CD14-positive monocyte (primary cell): ENCODE measurements around the gene SNRPD3. TPM values are rescaled to one million over a fixed set of nuclear protein-coding genes. Genes with fewer than 3 reads are reported as not detected.
A peak's percentile ranks its signal among the peaks of the same experiment; 100 is the strongest.

Source experiments
- DNase-seq, 3 donors: peaks; one replicate each; pipeline ENCODE4 v3.0.0-alpha.2; 2011 to 2022
- H2AFZ ChIP-seq: 2 replicates; pipeline ENCODE4 v1.6.0; 2012; ENCODE audit warnings: mild to moderate bottlenecking, low read depth, low read length, inconsistent platforms; ENCODE audit not compliant: insufficient read depth, poor library complexity, severe bottlenecking
- H3K27ac ChIP-seq, 2 donors: 1 replicate in 1 of 2; 2 replicates in 1 of 2; pipeline ENCODE4 v1.5.1; 2012 to 2013; ENCODE audit warnings: low read length in 2 of 2, control low read depth in 1 of 2, inconsistent platforms in 1 of 2, low read depth in 1 of 2, mild to moderate bottlenecking in 1 of 2
- H3K27me3 ChIP-seq, 2 donors: one replicate each; pipeline versions ENCODE4 v1.6.0 to v1.6.1; 2011 to 2013; ENCODE audit warnings: low read length in 2 of 2; ENCODE audit not compliant: control insufficient read depth in 2 of 2, insufficient read depth in 2 of 2
- H3K36me3 ChIP-seq, 2 donors: replicated peaks in 1 of 2; 1 replicate in 1 of 2; 2 replicates in 1 of 2; pipeline versions ENCODE4 v1.5.1 to v1.6.1; 2012 to 2013; ENCODE audit warnings: low read length in 2 of 2, control low read depth in 1 of 2, inconsistent platforms in 1 of 2, mild to moderate bottlenecking in 1 of 2; ENCODE audit not compliant: insufficient read depth in 2 of 2, control insufficient read depth in 1 of 2
- H3K4me1 ChIP-seq, 2 donors: 1 replicate in 1 of 2; 2 replicates in 1 of 2; pipeline versions ENCODE4 v1.5.1 to v1.6.1; 2012 to 2013; ENCODE audit warnings: low read length in 2 of 2, control low read depth in 1 of 2, inconsistent platforms in 1 of 2, mild to moderate bottlenecking in 1 of 2, moderate library complexity in 1 of 2; ENCODE audit not compliant: insufficient read depth in 2 of 2, control insufficient read depth in 1 of 2
- H3K4me2 ChIP-seq: replicated peaks from 2 replicates; pipeline ENCODE3; 2012; ENCODE audit warnings: low read length, moderate library complexity, mild to moderate bottlenecking; ENCODE audit not compliant: poor library complexity, severe bottlenecking; ENCODE audit errors: extremely low read depth
- H3K4me3 ChIP-seq, 3 experiments: fragments of 200-600 bp in 1 of 3; sonication (generic) in 1 of 3; replicated peaks in 1 of 3; 1 replicate in 2 of 3; 2 replicates in 1 of 3; pipeline ENCODE4 v1.5.1; 2011 to 2013; ENCODE audit warnings: low read length in 3 of 3, mild to moderate bottlenecking in 3 of 3, control low read depth in 2 of 3, low read depth in 2 of 3, inconsistent platforms in 1 of 3, moderate library complexity in 1 of 3
- H3K79me2 ChIP-seq: 2 replicates; pipeline ENCODE4 v1.6.0; 2012; ENCODE audit warnings: mild to moderate bottlenecking, control low read depth, inconsistent platforms, low read length, moderate library complexity; ENCODE audit not compliant: insufficient read depth
- H3K9ac ChIP-seq: 2 replicates; pipeline ENCODE4 v1.6.0; 2017; ENCODE audit warnings: low read length, mild to moderate bottlenecking; ENCODE audit not compliant: insufficient read depth, poor library complexity, severe bottlenecking
- H3K9me3 ChIP-seq, 2 donors: replicated peaks in 1 of 2; 1 replicate in 1 of 2; 2 replicates in 1 of 2; pipeline versions ENCODE4 v1.5.1 to v1.6.1; 2012 to 2013; ENCODE audit warnings: low read length in 2 of 2, control low read depth in 1 of 2; ENCODE audit not compliant: control insufficient read depth in 1 of 2, insufficient read depth in 1 of 2
- H4K20me1 ChIP-seq: 2 replicates; pipeline ENCODE4 v1.6.0; 2012; ENCODE audit warnings: mild to moderate bottlenecking, low read length, control low read depth, moderate library complexity; ENCODE audit not compliant: insufficient read depth
- H3K27ac Mint-ChIP-seq, 7 donors: one replicate each; pipeline ENCODE4 v1.8.0; 2020; ENCODE audit warnings: mild to moderate bottlenecking in 7 of 7, mixed read lengths in 7 of 7, moderate library complexity in 6 of 7, inconsistent platforms in 2 of 7
- H3K27me3 Mint-ChIP-seq, 3 donors: one replicate each; pipeline ENCODE4 v1.8.0; 2021 to 2022; ENCODE audit warnings: low read depth in 3 of 3, mild to moderate bottlenecking in 3 of 3, mixed read lengths in 3 of 3, moderate library complexity in 3 of 3, inconsistent platforms in 1 of 3
- H3K36me3 Mint-ChIP-seq, 2 donors: one replicate each; pipeline ENCODE4 v1.8.0; 2020; ENCODE audit warnings: mixed read lengths in 2 of 2, inconsistent platforms in 1 of 2, mild to moderate bottlenecking in 1 of 2
- H3K4me1 Mint-ChIP-seq: one replicate; pipeline ENCODE4 v1.8.0; 2020; ENCODE audit warnings: mild to moderate bottlenecking, mixed read lengths
- H3K4me3 Mint-ChIP-seq, 2 donors: one replicate each; pipeline ENCODE4 v1.8.0; 2020; ENCODE audit warnings: mild to moderate bottlenecking in 2 of 2, mixed read lengths in 2 of 2, moderate library complexity in 1 of 2
- H3K9me3 Mint-ChIP-seq, 7 donors: one replicate each; pipeline ENCODE4 v1.8.0; 2020 to 2022; ENCODE audit warnings: mixed read lengths in 7 of 7, mild to moderate bottlenecking in 6 of 7, moderate library complexity in 6 of 7, inconsistent platforms in 2 of 7
- WGBS: methylation state at CpG from one replicate; pipeline ENCODE4 v1.1.5; 2013; ENCODE audit warnings: missing lambda C conversion rate; ENCODE audit not compliant: insufficient coverage; 5-methylcytosine and 5-hydroxymethylcytosine counted together
- intact Hi-C, 2 donors: fragments of 100-400 bp; cut with micrococcal nuclease; formaldehyde crosslinking; loops; one replicate each; pipeline versions ENCODE4 v1.15.0 to v1.15.1; 2023
- polyA plus RNA-seq, 3 donors: library from polyadenylated mRNA; depleted of rRNA in 1 of 3; unstranded in 2 of 3; stranded (reverse) in 1 of 3; fragments of 300-500 nt in 2 of 3; fragments of >200 nt in 1 of 3; fragmentation: Illumina TruSeq in 2 of 3; gene quantifications; 1 replicate in 2 of 3; 2 replicates in 1 of 3; pipeline ENCODE4 v1.2.3, GENCODE V29; 2012 to 2021
- TF ChIP-seq, protein P1 (sequence below): fragments of 200-600 bp; IDR thresholded peaks from one replicate; pipeline ENCODE4 v1.8.0; 2022; ENCODE audit warnings: antibody characterized with exemption, mild to moderate bottlenecking

SNRPD3 gene
- polyA plus RNA-seq, 3 donors = 71.8 to 115 (median 80.9) TPM

DNA sequence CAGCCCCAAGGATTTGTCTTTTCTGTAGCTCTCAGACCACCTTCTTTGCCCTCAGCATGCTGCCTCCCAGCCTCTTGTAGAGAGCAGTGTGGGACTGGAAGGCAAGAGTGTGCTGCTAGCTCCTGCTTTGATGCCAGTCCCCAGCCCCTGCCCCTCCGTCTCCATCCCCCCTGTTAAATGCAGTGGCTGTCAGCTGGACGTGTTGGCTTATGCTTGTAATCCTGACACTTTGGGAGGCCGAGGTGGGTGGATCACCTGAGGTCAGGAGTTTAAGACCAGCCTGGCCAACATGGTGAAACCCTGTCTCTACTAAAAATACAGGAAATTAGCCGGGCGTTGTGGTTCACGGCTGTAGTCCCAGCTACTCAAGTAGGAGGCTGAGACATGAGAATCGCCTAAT is 15.5 kb downstream of the SNRPD3 start:
- 100% methylated on average over 3 of the region's 7 CpGs for WGBS

DNA sequence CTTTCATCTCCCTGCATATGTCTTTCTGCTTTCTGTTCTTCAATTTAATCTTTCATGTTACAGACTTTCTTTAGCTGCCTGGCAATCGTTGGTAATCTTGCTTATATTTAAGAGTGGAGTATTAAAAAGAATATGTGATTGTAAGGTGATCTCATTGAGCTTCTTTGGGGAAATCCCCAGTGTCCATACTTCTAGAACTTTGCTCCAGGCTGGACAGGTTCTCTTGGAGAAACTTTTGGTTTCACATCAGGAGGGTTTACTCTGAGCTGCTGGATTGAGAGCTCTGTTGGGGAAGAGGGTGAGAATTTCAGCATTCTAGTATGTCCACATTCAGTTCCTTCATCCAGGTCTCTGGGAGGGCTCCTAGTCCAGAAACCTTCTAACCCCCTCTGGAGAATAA is 21.0 kb downstream of the SNRPD3 start:
- no peak overlapping the region for H3K4me3 Mint-ChIP-seq
- no peaks in the 10 kb centered on the region for H3K27me3 ChIP-seq
- H3K4me2 ChIP-seq = no peak overlapping the region
- no peaks in the 10 kb centered on the region for H3K4me1 ChIP-seq
- no peak overlapping the region for H2AFZ ChIP-seq
- H3K9me3 ChIP-seq = no peaks in the 10 kb centered on the region
- H4K20me1 ChIP-seq = no peaks in the 10 kb centered on the region
- H3K9me3 Mint-ChIP-seq = no peaks in the 10 kb centered on the region
- peak overlapping the region in 4 of 7 donors; percentile 2 to 64 (median 49) for H3K27ac Mint-ChIP-seq
- peaks cover 45 to 61% of the 10 kb centered on the region in 2 donors for H3K36me3 Mint-ChIP-seq
- H3K79me2 ChIP-seq = no peaks in the 10 kb centered on the region
- TF ChIP-seq, protein P1, sequence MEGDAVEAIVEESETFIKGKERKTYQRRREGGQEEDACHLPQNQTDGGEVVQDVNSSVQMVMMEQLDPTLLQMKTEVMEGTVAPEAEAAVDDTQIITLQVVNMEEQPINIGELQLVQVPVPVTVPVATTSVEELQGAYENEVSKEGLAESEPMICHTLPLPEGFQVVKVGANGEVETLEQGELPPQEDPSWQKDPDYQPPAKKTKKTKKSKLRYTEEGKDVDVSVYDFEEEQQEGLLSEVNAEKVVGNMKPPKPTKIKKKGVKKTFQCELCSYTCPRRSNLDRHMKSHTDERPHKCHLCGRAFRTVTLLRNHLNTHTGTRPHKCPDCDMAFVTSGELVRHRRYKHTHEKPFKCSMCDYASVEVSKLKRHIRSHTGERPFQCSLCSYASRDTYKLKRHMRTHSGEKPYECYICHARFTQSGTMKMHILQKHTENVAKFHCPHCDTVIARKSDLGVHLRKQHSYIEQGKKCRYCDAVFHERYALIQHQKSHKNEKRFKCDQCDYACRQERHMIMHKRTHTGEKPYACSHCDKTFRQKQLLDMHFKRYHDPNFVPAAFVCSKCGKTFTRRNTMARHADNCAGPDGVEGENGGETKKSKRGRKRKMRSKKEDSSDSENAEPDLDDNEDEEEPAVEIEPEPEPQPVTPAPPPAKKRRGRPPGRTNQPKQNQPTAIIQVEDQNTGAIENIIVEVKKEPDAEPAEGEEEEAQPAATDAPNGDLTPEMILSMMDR = no peak
- no peak overlapping the region for H3K9ac ChIP-seq
- peaks cover 6% of the 10 kb centered on the region for H3K4me1 Mint-ChIP-seq
- peaks cover 0 to 2% (median 0%) of the 10 kb centered on the region in 3 donors for H3K27me3 Mint-ChIP-seq
- peaks cover 29 to 46% of the 10 kb centered on the region in 2 donors for H3K36me3 ChIP-seq
- no peak overlapping the region for H3K4me3 ChIP-seq
- intact Hi-C loops = no loop called here
- H3K27ac ChIP-seq = no peak overlapping the region
- no peak for DNase-seq
- no CpG with 5 or more reads among the region's 1 CpG for WGBS

More for the DNA sequence above, 15.5 kb downstream of the SNRPD3 start:
- Histone ChIP-seq H3K4me1 (no peaks in the 10 kb centered on the region), H4K20me1 (peaks cover 32% of the 10 kb centered on the region), H2AFZ (no peak overlapping the region), H3K9me3 (no peaks in the 10 kb centered on the region), H3K4me2 (no peak overlapping the region), H3K27ac (no peak overlapping the region), H3K9ac (no peak overlapping the region), H3K27me3 (no peaks in the 10 kb centered on the region), H3K79me2 (peaks cover 14% of the 10 kb centered on the region), H3K4me3 (no peak overlapping the region), H3K36me3 (peaks cover 74 to 86% of the 10 kb centered on the region in 2 donors)
- no peak for DNase-seq
- peaks cover 72 to 90% of the 10 kb centered on the region in 2 donors for H3K36me3 Mint-ChIP-seq
- intact Hi-C loops = no loop called here
- H3K9me3 Mint-ChIP-seq = no peaks in the 10 kb centered on the region
- peak overlapping the region in 1 of 7 donors; percentile 55 for H3K27ac Mint-ChIP-seq
- H3K4me3 Mint-ChIP-seq = no peak overlapping the region
- TF ChIP-seq, protein P1 = no peak
- no peaks in the 10 kb centered on the region for H3K4me1 Mint-ChIP-seq
- peaks cover 0 to 2% (median 1%) of the 10 kb centered on the region in 3 donors for H3K27me3 Mint-ChIP-seq
